DOHH2 (cell line): ENCODE measurements around the gene PRDM11.

ENCODE experiments used
- EZH2phosphoT487 ChIP-seq: fragments of 200-600 bp; sonication (generic); IDR thresholded peaks from 2 replicates; pipeline ENCODE4 v1.6.1; 2017; ENCODE audit warnings: borderline replicate concordance, mild to moderate bottlenecking, antibody characterized with exemption, low read length, moderate library complexity, mixed read lengths
- TF ChIP-seq, protein P1 (sequence below): fragments of 200-600 bp; sonication (generic); IDR thresholded peaks from one replicate; pipeline ENCODE4 v1.5.1; 2014; ENCODE audit warnings: antibody characterized with exemption, mild to moderate bottlenecking, low read depth, low read length; ENCODE audit not compliant: poor library complexity, severe bottlenecking

DNA sequence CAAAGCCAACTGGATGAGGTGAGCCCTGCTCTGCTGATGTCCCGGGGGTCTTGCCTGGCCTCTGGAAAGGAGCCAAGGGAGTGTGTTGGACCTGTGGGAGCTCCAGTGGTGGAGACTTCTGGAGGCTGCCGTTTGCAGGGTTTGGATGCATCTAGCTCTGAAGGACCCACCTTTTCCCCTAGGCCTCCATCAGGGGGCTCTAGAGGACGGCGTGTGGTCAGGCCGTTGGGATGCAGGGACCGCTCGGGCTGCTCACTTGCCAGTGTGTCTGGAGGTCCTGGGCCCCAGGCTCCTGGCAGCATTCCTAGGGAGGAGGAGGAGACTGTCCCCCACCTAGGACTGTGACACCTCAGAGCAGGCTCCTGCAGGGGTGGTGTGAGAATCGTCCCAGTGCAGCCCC, 58.3 kb downstream of the PRDM11 start:
- TF ChIP-seq, protein P1, sequence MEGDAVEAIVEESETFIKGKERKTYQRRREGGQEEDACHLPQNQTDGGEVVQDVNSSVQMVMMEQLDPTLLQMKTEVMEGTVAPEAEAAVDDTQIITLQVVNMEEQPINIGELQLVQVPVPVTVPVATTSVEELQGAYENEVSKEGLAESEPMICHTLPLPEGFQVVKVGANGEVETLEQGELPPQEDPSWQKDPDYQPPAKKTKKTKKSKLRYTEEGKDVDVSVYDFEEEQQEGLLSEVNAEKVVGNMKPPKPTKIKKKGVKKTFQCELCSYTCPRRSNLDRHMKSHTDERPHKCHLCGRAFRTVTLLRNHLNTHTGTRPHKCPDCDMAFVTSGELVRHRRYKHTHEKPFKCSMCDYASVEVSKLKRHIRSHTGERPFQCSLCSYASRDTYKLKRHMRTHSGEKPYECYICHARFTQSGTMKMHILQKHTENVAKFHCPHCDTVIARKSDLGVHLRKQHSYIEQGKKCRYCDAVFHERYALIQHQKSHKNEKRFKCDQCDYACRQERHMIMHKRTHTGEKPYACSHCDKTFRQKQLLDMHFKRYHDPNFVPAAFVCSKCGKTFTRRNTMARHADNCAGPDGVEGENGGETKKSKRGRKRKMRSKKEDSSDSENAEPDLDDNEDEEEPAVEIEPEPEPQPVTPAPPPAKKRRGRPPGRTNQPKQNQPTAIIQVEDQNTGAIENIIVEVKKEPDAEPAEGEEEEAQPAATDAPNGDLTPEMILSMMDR, result no peak
- TF ChIP-seq EZH2phosphoT487, result no peak
